SU-DHL-6 (cell line): ENCODE measurements around the gene WBP2NL.

ENCODE experiments used
- H2AFZ ChIP-seq: fragments of 200-600 bp; sonication (generic); 2 replicates; pipeline ENCODE4 v1.6.1; 2014; ENCODE audit warnings: low read depth, mild to moderate bottlenecking, moderate library complexity, mixed read lengths, antibody characterized with exemption, low read length; ENCODE audit not compliant: severe bottlenecking
- H3F3A ChIP-seq: fragments of 200-600 bp; shearing (Covaris generic); 2 replicates; pipeline ENCODE4 v1.6.0; 2016; ENCODE audit warnings: antibody characterized with exemption, mild to moderate bottlenecking; ENCODE audit not compliant: insufficient read depth
- H3K27ac ChIP-seq: fragments of 200-600 bp; sonication (generic); 2 replicates; pipeline ENCODE4 v1.5.1; 2016; ENCODE audit warnings: low read depth, mild to moderate bottlenecking, low read length, moderate library complexity, mixed read lengths
- H3K27me3 ChIP-seq: fragments of 200-600 bp; sonication (generic), shearing (Covaris generic); 2 replicates; pipeline ENCODE4 v1.6.0; 2014; ENCODE audit warnings: mild to moderate bottlenecking, low read length
- H3K36me3 ChIP-seq: fragments of 200-600 bp; sonication (generic); 2 replicates; pipeline ENCODE4 v1.6.1; 2014; ENCODE audit warnings: mild to moderate bottlenecking, low read length, mixed read lengths
- H3K4me2 ChIP-seq: fragments of 300-600, 200-600 bp; shearing (Covaris generic), sonication (generic); 2 replicates; pipeline ENCODE4 v1.6.0; 2014; ENCODE audit warnings: low read length, low read depth, mild to moderate bottlenecking; ENCODE audit not compliant: poor library complexity, severe bottlenecking
- H3K4me3 ChIP-seq: fragments of 200-600 bp; sonication (generic); 2 replicates; pipeline ENCODE4 v1.5.1; 2014; ENCODE audit warnings: antibody characterized with exemption, low read length, mild to moderate bottlenecking, mixed read lengths; ENCODE audit not compliant: insufficient read depth, poor library complexity, severe bottlenecking
- H3K79me2 ChIP-seq: fragments of 200-600 bp; sonication (generic); 2 replicates; pipeline ENCODE4 v1.6.1; 2014; ENCODE audit warnings: mild to moderate bottlenecking, low read length, moderate library complexity; ENCODE audit not compliant: insufficient read depth
- H3K9ac ChIP-seq: fragments of 200-600 bp; sonication (generic); 2 replicates; pipeline ENCODE4 v1.7.0; 2014; ENCODE audit warnings: mild to moderate bottlenecking, low read length
- H3K9me2 ChIP-seq: fragments of 200-600 bp; sonication (generic); replicated peaks from 2 replicates; pipeline ENCODE4 v1.6.1; 2014; ENCODE audit warnings: low read length; ENCODE audit not compliant: insufficient read depth
- H3K9me3 ChIP-seq: fragments of 200-600 bp; sonication (generic); 2 replicates; pipeline ENCODE4 v1.6.1; 2014; ENCODE audit warnings: low read length, mixed read lengths; ENCODE audit not compliant: insufficient read depth
- H4K20me1 ChIP-seq: fragments of 200-600 bp; sonication (generic); 2 replicates; pipeline ENCODE4 v1.6.1; 2014; ENCODE audit warnings: low read depth, mild to moderate bottlenecking, antibody characterized with exemption, low read length, moderate library complexity, mixed read lengths
- CTCF ChIP-seq: fragments of 200-600 bp; sonication (generic); IDR thresholded peaks from one replicate; pipeline ENCODE4 v1.5.1; 2017; ENCODE audit warnings: antibody characterized with exemption, mild to moderate bottlenecking, low read length, moderate library complexity; ENCODE audit not compliant: insufficient read depth, poor library complexity, severe bottlenecking
- EZH2phosphoT487 ChIP-seq: fragments of 200-600 bp; sonication (generic), shearing (Covaris generic); conservative IDR thresholded peaks from 2 replicates; pipeline ENCODE4 v1.6.1; 2018; ENCODE audit warnings: mild to moderate bottlenecking, antibody characterized with exemption, low read length, moderate library complexity, mixed read lengths

Gene WBP2NL

GRCh38 chr22:41992496-41992895 is 6.1 kb upstream of the WBP2NL start:
- no peaks in the 10 kb centered on the region for H4K20me1 ChIP-seq
- H3K4me2 ChIP-seq, result no peak overlapping the region
- H2AFZ ChIP-seq, result no peak overlapping the region
- H3K27ac ChIP-seq, result no peak overlapping the region
- no peaks in the 10 kb centered on the region for H3F3A ChIP-seq
- no peak overlapping the region for H3K4me3 ChIP-seq
- H3K27me3 ChIP-seq, result no peaks in the 10 kb centered on the region
- H3K9me2 ChIP-seq, result no peaks in the 10 kb centered on the region
- no peaks in the 10 kb centered on the region for H3K79me2 ChIP-seq
- H3K36me3 ChIP-seq, result no peaks in the 10 kb centered on the region
- H3K9me3 ChIP-seq, result no peaks in the 10 kb centered on the region
- no peak for TF ChIP-seq CTCF
- TF ChIP-seq EZH2phosphoT487, result no peak
- no peak overlapping the region for H3K9ac ChIP-seq

GRCh38 chr22:41995211-41995610 is 3.4 kb upstream of the WBP2NL start:
- TF ChIP-seq EZH2phosphoT487 (no peak), CTCF (no peak)
- Histone ChIP-seq H3K9me3 (no peaks in the 10 kb centered on the region), H4K20me1 (no peaks in the 10 kb centered on the region), H3K27ac (no peak overlapping the region), H2AFZ (no peak overlapping the region), H3K9me2 (no peaks in the 10 kb centered on the region), H3K79me2 (no peaks in the 10 kb centered on the region), H3K4me2 (no peak overlapping the region), H3K36me3 (no peaks in the 10 kb centered on the region), H3K27me3 (no peaks in the 10 kb centered on the region), H3K4me3 (no peak overlapping the region), H3F3A (no peaks in the 10 kb centered on the region), H3K9ac (no peak overlapping the region)

DNA sequence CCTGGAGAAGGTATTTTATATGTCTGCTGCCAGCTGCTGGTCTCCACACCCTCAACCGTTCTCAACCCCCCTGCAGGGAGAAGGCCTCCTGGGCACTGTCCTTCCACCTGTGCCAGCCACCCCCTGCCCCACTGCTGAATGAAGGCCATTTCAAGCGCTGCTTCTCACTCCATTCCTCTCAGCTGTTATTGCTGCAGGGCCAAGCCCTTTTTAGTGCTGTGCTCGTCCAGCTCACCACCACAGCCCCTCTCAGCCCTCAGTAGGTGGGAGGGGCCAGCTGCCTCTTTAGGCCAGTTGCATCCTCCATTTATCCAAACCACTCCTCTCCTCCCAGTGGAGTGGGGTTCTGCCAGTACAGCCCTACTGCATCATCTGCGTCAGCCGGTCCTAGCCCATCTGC is 1.8 kb upstream of the WBP2NL start:
- no peak for TF ChIP-seq CTCF
- no peak for TF ChIP-seq EZH2phosphoT487
- Histone ChIP-seq H3K27me3 (no peaks in the 10 kb centered on the region), H3F3A (no peaks in the 10 kb centered on the region), H3K9me2 (no peaks in the 10 kb centered on the region), H3K4me2 (no peak overlapping the region), H3K4me3 (no peak overlapping the region), H3K9ac (no peak overlapping the region), H4K20me1 (no peaks in the 10 kb centered on the region), H3K79me2 (no peaks in the 10 kb centered on the region), H2AFZ (no peak overlapping the region), H3K27ac (no peak overlapping the region), H3K9me3 (no peaks in the 10 kb centered on the region), H3K36me3 (no peaks in the 10 kb centered on the region)

GRCh38 chr22:42000466-42000865 is 1.9 kb downstream of the WBP2NL start:
- no peaks in the 10 kb centered on the region for H3K9me2 ChIP-seq
- no peaks in the 10 kb centered on the region for H3K27me3 ChIP-seq
- H3K9ac ChIP-seq, result no peak overlapping the region
- H3K36me3 ChIP-seq, result no peaks in the 10 kb centered on the region
- H2AFZ ChIP-seq, result no peak overlapping the region
- no peak overlapping the region for H3K27ac ChIP-seq
- H3F3A ChIP-seq, result no peaks in the 10 kb centered on the region
- no peaks in the 10 kb centered on the region for H3K79me2 ChIP-seq
- H4K20me1 ChIP-seq, result no peaks in the 10 kb centered on the region
- no peak for TF ChIP-seq CTCF
- H3K4me3 ChIP-seq, result no peak overlapping the region
- H3K4me2 ChIP-seq, result no peak overlapping the region
- no peaks in the 10 kb centered on the region for H3K9me3 ChIP-seq
